ENCODE results near the gene ZNF862.

DNA sequence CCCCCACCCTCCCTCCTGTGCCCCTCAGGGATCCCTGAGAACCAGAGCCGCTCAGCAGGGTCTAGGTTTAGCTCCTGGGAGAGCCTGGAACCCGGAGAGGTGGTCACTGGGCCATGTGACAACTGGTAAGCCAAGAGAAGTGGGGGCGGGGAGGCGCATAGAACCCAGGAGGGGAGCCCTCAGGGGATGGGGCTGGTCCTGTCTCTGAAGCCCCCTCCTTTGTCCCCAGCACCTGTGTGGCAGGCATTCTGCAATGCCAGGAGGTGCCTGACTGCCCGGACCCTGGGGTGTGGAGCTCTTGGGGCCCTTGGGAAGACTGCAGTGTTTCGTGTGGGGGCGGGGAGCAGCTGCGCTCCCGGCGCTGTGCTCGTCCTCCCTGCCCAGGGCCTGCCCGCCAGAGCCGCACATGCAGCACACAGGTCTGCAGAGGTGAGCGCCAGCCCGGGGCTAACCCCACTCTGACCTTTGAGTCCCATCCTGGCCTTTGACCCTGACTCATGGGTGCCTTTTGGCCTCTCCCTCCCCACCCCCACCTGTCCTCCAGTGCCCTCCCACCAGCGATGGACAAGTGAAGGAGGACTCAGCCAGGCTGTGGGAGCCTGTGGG is 22.4 kb upstream of the ZNF862 start:
- TF ChIP-seq, protein P1, sequence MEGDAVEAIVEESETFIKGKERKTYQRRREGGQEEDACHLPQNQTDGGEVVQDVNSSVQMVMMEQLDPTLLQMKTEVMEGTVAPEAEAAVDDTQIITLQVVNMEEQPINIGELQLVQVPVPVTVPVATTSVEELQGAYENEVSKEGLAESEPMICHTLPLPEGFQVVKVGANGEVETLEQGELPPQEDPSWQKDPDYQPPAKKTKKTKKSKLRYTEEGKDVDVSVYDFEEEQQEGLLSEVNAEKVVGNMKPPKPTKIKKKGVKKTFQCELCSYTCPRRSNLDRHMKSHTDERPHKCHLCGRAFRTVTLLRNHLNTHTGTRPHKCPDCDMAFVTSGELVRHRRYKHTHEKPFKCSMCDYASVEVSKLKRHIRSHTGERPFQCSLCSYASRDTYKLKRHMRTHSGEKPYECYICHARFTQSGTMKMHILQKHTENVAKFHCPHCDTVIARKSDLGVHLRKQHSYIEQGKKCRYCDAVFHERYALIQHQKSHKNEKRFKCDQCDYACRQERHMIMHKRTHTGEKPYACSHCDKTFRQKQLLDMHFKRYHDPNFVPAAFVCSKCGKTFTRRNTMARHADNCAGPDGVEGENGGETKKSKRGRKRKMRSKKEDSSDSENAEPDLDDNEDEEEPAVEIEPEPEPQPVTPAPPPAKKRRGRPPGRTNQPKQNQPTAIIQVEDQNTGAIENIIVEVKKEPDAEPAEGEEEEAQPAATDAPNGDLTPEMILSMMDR (IDR thresholded peaks at IDR 0.05), result no peak
- TF ChIP-seq EP300 (IDR thresholded peaks at IDR 0.05; ENCODE audit: borderline replicate concordance in 1 of 2, low read depth in 1 of 2, low read length in 1 of 2), result no peak
- TF ChIP-seq TEAD4 (IDR thresholded peaks at IDR 0.05; ENCODE audit: borderline replicate concordance, insufficient read depth), result no peak
- no peak for TF ChIP-seq MXI1 (IDR thresholded peaks at IDR 0.05; ENCODE audit: low read depth, low read length)
- no peak for TF ChIP-seq YY1 (IDR thresholded peaks at IDR 0.05; ENCODE audit: low read depth)
- no peak for TF ChIP-seq EZH2phosphoT487 (IDR thresholded peaks at IDR 0.05; ENCODE audit: borderline replicate concordance, low read depth)
- TF ChIP-seq RCOR1 (IDR thresholded peaks at IDR 0.05; ENCODE audit: low read length), result no peak
- TF ChIP-seq RFX5 (IDR thresholded peaks at IDR 0.05; ENCODE audit: low read length), result no peak
- no peak for TF ChIP-seq GABPA (IDR thresholded peaks at IDR 0.05; ENCODE audit: low read depth)
- no peak for TF ChIP-seq POLR2AphosphoS5 (IDR thresholded peaks at IDR 0.05; ENCODE audit: low read depth, low read length)
- TF ChIP-seq, protein P2, sequence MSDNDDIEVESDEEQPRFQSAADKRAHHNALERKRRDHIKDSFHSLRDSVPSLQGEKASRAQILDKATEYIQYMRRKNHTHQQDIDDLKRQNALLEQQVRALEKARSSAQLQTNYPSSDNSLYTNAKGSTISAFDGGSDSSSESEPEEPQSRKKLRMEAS (IDR thresholded peaks at IDR 0.05; ENCODE audit: low read depth), result no peak
- TF ChIP-seq, protein P3, sequence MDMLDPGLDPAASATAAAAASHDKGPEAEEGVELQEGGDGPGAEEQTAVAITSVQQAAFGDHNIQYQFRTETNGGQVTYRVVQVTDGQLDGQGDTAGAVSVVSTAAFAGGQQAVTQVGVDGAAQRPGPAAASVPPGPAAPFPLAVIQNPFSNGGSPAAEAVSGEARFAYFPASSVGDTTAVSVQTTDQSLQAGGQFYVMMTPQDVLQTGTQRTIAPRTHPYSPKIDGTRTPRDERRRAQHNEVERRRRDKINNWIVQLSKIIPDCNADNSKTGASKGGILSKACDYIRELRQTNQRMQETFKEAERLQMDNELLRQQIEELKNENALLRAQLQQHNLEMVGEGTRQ (IDR thresholded peaks at IDR 0.05; ENCODE audit: borderline replicate concordance, low read depth, low read length), result no peak
